ENCODE measurements around the gene ROR1.

GRCh38 chr1:63870152-63870551 lies 96.3 kb downstream of the ROR1 start:
- TF ChIP-seq EZH2 (IDR thresholded peaks at IDR 0.05) (no peak), POLR2AphosphoS5 (IDR thresholded peaks at IDR 0.05; ENCODE audit: borderline replicate concordance, low read depth, low read length) (no peak)

All from SK-N-MC (cell line).